ENCODE data around the gene SPINK9.

SPINK9 gene

DNA sequence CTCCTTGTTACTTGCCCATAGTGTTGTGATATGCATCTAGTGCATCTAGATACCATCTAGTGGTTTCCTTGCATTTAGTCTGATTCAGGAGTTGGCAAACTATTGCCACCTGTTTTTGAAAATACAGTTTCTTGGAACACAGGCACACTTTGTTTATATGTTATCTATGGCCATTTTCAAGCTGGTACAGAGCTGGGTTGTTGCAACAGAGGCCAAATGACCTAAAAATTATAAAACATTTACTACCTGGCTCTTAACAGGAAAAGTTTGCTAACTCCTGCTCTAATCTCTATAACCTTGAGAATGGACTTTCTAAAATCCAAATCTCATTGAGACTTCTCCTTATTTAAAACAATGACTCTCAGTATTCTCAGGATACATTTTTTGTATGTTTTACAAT is 29.0 kb downstream of the SPINK9 start:
- TF ChIP-seq, protein P1, sequence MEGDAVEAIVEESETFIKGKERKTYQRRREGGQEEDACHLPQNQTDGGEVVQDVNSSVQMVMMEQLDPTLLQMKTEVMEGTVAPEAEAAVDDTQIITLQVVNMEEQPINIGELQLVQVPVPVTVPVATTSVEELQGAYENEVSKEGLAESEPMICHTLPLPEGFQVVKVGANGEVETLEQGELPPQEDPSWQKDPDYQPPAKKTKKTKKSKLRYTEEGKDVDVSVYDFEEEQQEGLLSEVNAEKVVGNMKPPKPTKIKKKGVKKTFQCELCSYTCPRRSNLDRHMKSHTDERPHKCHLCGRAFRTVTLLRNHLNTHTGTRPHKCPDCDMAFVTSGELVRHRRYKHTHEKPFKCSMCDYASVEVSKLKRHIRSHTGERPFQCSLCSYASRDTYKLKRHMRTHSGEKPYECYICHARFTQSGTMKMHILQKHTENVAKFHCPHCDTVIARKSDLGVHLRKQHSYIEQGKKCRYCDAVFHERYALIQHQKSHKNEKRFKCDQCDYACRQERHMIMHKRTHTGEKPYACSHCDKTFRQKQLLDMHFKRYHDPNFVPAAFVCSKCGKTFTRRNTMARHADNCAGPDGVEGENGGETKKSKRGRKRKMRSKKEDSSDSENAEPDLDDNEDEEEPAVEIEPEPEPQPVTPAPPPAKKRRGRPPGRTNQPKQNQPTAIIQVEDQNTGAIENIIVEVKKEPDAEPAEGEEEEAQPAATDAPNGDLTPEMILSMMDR (IDR thresholded peaks at IDR 0.05; ENCODE audit: low read depth, low read length) = no peak
- H3K4me3 ChIP-seq (replicated peaks in 1 of 2; ENCODE audit: low read depth in 2 of 2, low read length in 2 of 2) = no peak overlapping the region

DNA sequence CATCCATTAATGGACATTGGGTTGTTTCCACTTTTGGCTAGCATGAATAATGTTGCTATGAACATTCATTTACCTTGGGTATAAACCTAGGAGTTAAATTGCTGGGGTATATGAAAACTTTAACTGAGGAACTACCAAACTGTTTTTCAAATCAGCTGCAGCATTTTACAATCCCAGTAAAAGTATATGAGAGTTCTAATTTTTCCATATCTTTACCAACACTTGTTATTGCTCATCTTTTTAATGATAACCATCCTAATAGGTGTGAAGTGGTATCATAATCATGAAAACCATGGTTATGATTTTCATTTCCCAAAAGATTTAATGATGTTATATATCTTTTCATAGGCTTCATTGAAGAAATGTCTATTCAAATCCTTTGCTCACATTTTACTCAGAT is 32.9 kb downstream of the SPINK9 start:
- TF ChIP-seq, protein P1 (IDR thresholded peaks at IDR 0.05; ENCODE audit: low read depth, low read length) = no peak
- DNase-seq (ENCODE audit: low read depth in 2 of 2) = no peak
- H3K4me3 ChIP-seq (replicated peaks in 1 of 2; ENCODE audit: low read depth in 2 of 2, low read length in 2 of 2) = no peak overlapping the region

More for the DNA sequence above, 29.0 kb downstream of the SPINK9 start:
- DNase-seq (ENCODE audit: low read depth in 2 of 2) = no peak

DNA sequence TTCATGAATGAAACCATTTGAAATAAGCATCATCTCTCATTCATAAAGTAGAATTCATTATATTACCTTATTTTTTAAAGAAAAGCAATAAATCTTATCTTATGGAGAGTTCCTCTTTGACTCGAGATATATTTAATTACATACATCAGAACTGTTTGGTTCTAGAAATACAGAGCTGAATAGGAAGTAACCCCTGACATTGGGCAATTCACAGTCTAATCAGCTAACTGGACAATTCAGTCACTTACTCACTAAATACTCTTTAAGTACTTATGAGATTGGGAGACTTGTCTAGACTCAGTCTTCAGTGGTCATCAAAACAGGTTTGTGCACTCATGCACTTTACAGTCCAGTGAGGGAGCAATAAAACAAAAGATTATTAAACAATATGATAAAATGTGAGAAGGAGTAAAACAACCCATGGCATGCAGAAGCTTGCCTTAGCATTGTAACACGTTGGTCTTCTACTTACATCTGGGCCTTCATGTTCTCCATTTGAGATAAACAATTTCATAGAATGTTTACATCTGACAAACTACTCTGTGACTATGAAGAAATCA is 36.9 kb downstream of the SPINK9 start:
- no peak overlapping the region for H3K4me3 ChIP-seq (replicated peaks in 1 of 2; ENCODE audit: low read depth in 2 of 2, low read length in 2 of 2)
- TF ChIP-seq, protein P1 (IDR thresholded peaks at IDR 0.05; ENCODE audit: low read depth, low read length) = no peak
- DNase-seq (ENCODE audit: low read depth in 2 of 2) = no peak

DNA sequence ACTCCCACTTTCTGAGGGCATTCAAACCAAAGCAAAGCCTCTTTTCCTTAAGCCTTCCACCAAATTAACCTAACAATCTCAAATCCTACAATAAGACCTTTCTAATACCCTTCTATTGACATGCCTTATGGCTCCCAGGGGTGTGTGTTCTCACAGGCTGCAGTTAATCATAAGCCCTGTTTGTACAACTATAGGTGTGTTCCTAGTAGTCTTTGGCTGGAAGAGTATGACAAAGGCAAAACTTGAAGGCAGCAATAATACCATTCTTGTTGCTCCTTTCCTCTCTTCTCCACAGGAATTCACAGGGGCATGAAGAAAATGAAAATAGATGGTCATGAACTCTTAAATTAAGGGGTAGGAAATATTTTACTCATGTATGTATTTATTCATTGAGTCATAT is 37.5 kb downstream of the SPINK9 start:
- H3K4me3 ChIP-seq (replicated peaks in 1 of 2; ENCODE audit: low read depth in 2 of 2, low read length in 2 of 2) = no peak overlapping the region
- DNase-seq (ENCODE audit: low read depth in 2 of 2) = peak in 1 of 2 donors; percentile 24
- TF ChIP-seq, protein P1 (IDR thresholded peaks at IDR 0.05; ENCODE audit: low read depth, low read length) = no peak

DNA sequence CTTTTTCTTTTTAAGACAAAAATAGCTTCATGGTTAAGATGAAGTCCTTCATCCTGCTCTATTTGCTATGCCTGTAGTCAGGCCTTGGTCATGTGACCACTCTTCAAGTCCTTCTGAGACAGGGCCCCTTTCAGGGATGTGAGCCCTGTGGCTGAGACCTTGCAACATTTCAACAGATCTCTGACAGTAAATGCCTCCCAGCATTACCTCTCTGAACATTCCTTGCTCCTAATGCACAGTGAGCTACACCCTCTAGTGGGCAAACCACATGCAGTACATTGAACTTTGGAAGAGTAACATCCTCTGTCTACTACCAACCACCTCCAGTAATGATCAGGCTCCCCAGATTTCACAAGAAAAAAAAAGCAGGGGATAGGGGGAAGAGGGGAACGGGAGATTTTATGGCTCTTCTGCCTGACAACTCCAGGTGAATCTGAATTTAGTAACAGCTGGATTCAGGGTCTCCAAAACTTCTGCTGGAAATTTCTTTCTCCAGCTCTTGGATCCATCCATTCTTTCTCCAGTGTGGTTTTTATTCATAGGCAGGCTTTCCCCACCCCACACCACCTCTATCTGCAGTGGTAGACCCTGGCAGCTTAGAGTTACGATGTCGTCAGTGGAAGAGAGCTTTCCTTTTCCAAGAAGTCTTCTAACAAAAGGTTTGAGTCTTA is 39.5 kb downstream of the SPINK9 start:
- peak; percentile 79 to 86 for DNase-seq (ENCODE audit: low read depth in 2 of 2)
- TF ChIP-seq, protein P1 (IDR thresholded peaks at IDR 0.05; ENCODE audit: low read depth, low read length) = peak; percentile 87

DNA sequence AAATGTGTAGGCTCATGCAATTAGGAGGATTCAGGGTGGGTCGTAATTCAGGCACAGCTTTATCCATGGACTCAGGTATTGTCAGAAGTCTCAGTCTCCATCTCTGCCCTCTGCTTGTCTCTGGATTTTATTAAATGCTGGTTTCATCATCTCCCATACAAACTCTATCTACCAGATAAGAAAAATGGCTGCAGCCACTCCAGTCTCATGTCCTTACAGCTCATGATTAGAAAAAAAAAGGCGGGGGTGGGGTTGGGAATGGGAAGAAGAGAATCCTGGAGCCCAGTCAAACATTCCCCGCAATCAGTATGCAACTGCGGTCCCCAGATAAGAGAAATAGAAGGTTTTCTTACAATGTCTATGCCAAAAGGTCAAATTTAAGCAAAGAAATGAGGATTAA is 40.8 kb downstream of the SPINK9 start:
- no peak overlapping the region for H3K4me3 ChIP-seq (replicated peaks in 1 of 2; ENCODE audit: low read depth in 2 of 2, low read length in 2 of 2)
- TF ChIP-seq, protein P1 (IDR thresholded peaks at IDR 0.05; ENCODE audit: low read depth, low read length) = no peak
- DNase-seq (ENCODE audit: low read depth in 2 of 2) = peak in 1 of 2 donors; percentile 57

More for the DNA sequence above, 39.5 kb downstream of the SPINK9 start:
- no peak overlapping the region for H3K4me3 ChIP-seq (replicated peaks in 1 of 2; ENCODE audit: low read depth in 2 of 2, low read length in 2 of 2)
